Stimulated activated CD4-positive, alpha-beta T cell treated with anti-CD3 and anti-CD28 coated beads, Interleukin-15, amount 100 ng/mL, for 24 hours (primary cell): ENCODE results near the gene EXOC3L4.
"Not testable (repeated sequence)": the region's sequence is repeated elsewhere in the genome, so short reads cannot be mapped to it uniquely, and the experiment has no call there.

ENCODE experiments used
- DNase-seq: peaks from one replicate; pipeline ENCODE4 v3.0.0-alpha.2; 2020

Gene EXOC3L4

DNA sequence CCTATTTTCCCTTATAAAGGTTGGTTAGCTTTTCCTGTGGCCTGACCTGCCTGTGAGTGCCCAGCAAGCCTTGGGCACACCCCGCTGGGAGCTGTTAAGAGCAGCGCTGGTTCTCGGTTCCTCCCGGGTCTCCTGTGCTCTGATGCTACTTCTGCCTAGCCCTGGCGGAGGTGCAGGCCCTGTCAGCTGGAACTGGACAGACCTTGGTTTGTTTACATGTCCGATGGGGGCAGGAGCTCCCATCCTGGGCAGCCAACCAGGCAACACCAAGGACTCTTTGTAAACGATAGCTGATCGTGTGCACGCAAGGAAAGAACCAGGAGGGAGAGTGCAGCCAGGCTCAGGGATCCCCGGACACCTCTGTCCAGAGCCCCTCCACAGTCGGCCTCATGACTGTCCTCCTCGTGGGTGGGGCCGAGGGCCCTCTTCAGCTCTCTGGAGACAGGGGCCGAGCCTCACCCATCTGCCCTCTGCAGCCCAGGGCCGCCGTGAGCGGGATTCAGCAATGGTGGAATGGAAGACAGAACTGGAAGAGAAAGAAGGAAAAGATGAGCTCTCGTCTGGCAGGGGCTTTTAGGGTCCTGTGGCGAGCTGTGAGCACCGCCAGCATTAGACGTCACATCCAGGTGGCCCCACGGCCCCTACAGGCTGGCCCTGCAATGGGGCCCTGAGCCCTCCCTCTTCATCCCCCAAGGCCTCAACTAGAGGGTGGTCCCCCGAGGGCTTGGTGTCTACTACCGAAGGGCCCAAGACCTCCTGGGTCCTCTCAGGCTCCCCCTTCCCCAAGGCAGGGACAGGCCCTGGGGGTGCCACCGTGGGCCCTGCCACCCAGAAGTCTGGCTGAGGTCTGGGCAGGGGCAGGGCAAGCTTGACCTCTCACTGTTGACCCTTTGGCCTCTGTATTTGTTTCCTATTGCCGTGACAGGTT lies 41.1 kb downstream of the EXOC3L4 start:
- no peak for DNase-seq

DNA sequence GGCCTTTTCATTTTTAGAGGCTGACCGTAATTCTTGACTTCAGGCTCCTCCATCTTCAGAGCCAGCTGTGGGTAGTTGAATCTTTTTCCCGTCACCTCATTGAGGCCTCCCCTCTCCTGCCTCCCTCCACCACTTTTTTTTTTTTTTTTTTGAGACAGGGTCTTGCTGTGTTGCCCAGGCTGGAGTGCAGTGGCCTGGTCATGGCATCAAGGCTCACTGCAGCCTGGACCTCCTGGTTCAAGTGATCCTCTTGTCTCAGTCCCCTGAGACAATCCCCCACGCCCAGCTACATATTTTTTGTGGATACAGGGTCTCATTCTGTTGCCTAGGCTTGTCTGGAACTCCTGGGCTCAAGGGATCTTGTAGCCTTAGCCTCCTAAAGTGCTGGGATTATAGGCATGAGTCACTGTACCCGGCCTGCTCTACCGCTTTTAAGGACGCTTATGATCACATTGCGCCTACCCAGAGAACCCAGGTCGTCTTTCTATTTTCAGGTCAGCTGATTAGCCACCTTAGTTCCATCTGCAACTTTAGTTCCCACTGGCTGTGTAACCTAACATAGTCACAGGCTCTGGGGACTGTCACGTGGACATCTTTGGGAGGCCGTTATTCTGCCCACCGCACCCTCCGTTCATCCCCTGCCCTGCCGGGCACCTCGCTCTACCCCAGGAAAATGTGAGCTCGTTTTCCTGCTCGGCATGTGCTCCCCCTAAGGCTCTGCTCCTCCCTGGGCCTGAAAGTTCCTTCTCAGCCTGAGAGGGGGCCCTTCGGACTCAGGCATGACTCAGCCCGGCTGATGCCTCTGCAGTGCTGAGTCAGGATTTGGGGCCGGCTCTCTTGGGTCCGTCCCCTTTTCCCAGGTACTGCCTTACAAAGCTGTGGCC lies 42.1 kb downstream of the EXOC3L4 start:
- no peak for DNase-seq

DNA sequence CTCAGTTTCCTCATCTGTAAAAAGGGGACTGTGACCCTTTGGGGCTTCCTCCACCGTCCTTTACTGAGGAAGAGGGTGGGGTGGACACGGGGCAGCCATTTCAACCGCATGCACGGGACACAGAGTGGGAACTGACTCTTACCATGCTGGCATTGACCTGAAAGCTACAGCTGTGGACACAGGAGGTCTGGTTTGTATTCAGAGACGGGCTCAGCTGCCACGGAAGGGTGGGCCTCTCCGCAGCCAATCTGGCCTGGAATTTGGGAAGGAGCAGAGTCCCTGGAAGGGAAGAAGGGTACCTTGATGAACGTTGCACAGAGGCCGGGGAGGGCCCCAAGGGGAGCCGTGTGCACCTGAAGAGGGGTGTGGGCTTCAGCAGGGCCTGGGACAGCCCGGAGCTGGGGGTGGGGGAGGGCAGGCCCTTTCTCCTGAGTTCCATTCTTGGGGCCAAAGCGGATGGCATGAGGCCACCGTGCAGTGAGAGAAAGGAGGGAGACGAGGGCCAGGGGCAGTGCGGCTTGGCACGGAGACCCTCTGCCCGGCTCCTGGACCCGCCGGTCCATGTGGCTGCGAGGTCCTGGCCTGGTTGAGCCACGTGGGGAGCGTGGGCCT lies 43.3 kb downstream of the EXOC3L4 start:
- DNase-seq: no peak

GRCh38 chr14:103138301-103139131 lies 44.0 kb downstream of the EXOC3L4 start:
- DNase-seq: no peak

DNA sequence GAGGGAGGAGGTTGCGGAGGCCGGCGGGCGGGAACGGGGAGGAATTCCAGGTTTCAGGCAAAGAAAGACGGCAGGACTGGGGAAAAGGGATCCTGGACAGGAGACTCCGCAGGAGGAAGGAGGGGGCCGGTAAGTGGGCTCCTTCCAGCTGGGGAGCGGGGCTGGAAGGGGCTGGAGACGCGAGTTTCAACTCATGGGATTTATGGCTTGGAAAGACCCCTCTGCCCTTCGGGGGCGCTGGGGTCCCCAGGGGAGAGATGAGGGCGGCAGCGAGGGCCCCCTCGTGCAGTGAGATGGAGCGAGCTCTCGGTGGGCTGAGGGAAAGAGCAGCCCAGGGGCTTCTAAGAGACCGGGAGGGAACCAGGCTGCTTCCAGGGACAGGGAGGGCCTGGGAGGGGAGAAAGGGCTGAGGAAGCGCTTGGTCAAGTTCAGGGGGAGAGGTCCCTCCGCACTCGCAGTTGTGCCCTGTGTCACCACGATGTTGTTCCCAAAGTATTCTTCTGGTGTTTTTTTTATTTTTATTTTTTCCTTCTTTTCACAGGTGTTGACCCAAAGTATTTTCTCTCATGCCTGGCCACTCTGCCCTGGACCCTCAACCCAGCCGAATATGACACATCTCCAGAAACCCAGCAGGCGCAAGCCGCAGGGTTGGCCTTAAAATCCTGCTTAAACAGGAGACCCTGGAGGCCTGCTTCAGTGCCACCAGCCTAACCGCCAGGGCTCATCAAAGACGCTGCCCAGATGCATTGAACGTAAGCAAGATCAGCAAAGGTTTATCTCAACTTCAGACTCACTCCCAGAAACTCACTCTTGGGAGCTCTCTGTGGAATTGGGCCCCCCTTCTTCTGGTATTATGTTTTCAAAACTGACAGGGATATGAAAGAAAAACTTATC lies 44.9 kb downstream of the EXOC3L4 start:
- no peak for DNase-seq

- DNase-seq: no peak
Measured at GRCh38 chr14:103140316-103141109, 46.0 kb downstream of the EXOC3L4 start.

DNA sequence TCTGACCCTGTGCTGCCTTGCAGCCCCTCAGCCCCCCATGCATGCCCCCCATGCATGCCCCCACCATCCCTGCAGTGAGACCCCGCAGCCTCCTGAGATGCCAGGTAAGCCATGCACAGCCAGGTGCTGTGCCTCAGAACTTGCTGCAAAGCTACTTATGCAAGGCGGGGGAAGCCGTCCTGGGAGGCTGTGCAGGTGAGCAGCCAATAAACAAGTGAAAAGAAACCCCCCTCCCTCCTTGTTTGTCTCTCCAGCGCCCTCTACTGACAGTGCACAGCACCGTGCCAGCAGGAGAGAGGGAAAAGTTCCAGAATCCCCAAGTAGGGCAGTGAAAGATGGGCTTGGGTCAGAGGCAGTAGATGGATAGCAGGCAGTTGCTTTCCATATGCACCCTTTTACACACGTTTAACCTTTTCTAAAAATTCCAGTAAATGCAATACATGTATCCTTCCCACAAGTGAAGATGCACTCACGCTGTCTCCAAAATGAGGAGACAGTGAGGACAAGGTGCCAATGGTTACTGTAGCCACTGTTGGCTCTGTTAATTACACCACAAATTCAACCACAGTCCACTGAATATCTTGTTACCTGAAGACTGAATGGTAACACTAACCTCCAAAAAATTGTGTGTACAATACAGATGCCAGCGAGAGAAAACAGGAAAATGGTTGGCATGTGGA lies 46.7 kb downstream of the EXOC3L4 start:
- DNase-seq: peak; percentile 55

- no peak for DNase-seq
Measured at GRCh38 chr14:103142026-103142425, 47.5 kb downstream of the EXOC3L4 start.

GRCh38 chr14:103142721-103143302 lies 48.3 kb downstream of the EXOC3L4 start:
- DNase-seq: no peak

DNA sequence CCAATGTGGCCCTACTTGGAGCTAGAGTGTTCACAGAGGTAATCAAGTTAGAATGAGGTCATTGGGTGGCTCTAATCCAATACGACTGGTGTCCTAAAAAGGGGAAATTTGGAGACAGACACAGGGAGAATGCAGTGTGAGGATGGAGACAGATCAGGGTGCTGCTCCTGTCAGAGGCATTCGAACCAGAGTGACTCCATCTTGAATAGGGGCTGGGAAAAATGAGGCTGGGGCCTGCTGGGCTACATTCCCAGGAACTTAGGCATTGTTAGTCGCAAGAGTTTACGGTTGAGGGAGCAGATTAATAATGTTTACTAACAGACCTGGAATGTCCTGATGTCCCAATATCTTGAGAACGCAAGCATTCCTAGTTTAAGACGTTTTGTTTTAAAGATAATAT lies 49.0 kb downstream of the EXOC3L4 start:
- DNase-seq: no peak

- no peak for DNase-seq
Measured at GRCh38 chr14:103144085-103144484, 49.6 kb downstream of the EXOC3L4 start.

DNA sequence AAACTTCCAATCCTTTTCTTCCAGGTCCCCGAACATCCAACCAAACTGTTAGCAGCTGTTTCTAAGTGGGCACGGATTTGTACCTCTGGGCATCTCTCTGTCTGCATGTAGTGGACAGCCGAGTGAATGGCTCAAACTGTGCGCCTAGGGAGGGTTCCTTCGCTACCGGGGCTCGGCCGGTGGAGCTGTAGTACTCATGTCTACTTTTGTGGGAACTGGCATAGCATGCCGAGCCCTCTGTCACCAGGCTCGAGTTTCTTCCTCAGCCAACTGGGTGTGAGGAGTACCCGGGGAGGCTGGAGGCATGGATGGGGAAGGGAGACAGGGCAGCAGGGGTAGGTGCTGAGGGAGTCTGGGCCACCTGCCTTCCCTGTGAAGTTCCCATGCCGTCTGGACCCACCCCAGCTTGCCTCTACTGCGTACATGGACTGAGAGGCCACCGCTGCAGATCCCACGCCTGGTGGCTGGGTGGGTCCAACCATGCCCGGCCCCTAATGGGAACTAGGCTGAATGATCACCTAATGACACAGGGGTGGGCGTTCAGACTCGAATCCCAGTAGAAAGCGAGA lies 51.7 kb downstream of the EXOC3L4 start:
- no peak for DNase-seq

- no peak for DNase-seq
Measured at GRCh38 chr14:103149351-103150237, 55.1 kb downstream of the EXOC3L4 start.

GRCh38 chr14:103151270-103151945 lies 56.9 kb downstream of the EXOC3L4 start:
- no peak for DNase-seq

- DNase-seq: no peak
Measured at GRCh38 chr14:103155010-103155409, 60.5 kb downstream of the EXOC3L4 start.

GRCh38 chr14:103155416-103155815 lies 60.9 kb downstream of the EXOC3L4 start:
- DNase-seq: not testable (repeated sequence)

- no peak for DNase-seq
Measured at GRCh38 chr14:103155826-103156394, 61.4 kb downstream of the EXOC3L4 start.
